Measurements from ENCODE around the gene SNX20.

DNA sequence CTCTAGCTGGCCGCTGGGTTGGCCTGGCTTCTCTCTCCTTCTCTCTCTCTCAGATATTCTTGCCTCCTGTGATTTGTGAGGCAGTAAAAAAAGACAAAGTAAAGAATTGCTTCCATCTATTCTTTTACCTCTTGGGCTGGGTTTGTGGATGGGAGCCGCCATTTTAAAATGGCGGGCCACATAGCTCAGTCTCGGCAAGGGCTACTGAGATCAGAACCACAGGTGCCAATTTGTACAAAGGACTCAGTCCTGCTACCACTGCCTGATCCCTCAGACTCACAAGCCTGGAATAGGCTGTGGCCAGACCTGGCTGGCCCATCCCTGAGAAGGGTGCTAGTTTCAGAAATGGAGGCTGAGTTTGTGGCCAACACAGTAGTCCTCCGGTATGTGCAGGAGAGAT is 36.4 kb upstream of the SNX20 start:
- TF ChIP-seq, protein P1, sequence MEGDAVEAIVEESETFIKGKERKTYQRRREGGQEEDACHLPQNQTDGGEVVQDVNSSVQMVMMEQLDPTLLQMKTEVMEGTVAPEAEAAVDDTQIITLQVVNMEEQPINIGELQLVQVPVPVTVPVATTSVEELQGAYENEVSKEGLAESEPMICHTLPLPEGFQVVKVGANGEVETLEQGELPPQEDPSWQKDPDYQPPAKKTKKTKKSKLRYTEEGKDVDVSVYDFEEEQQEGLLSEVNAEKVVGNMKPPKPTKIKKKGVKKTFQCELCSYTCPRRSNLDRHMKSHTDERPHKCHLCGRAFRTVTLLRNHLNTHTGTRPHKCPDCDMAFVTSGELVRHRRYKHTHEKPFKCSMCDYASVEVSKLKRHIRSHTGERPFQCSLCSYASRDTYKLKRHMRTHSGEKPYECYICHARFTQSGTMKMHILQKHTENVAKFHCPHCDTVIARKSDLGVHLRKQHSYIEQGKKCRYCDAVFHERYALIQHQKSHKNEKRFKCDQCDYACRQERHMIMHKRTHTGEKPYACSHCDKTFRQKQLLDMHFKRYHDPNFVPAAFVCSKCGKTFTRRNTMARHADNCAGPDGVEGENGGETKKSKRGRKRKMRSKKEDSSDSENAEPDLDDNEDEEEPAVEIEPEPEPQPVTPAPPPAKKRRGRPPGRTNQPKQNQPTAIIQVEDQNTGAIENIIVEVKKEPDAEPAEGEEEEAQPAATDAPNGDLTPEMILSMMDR (IDR thresholded peaks at IDR 0.05): no peak
- TF ChIP-seq EP300 (IDR thresholded peaks at IDR 0.05) (no peak), POLR2A (IDR thresholded peaks at IDR 0.05) (no peak), POLR2AphosphoS5 (IDR thresholded peaks at IDR 0.05) (no peak)

All from gastroesophageal sphincter (tissue), 3 donors.